Stimulated activated CD8-positive, alpha-beta memory T cell treated with anti-CD3 and anti-CD28 coated beads, Interleukin-12 subunit alpha, Interleukin-12 subunit beta, amount 100 ng/mL, for 24 hours (primary cell): ENCODE measurements around the gene MAGI2.
"Not testable (repeated sequence)": the region's sequence is repeated elsewhere in the genome, so short reads cannot be mapped to it uniquely, and the experiment has no call there.

ENCODE experiments used
- DNase-seq: peaks from one replicate; pipeline ENCODE4 v3.0.0-alpha.2; 2020; ENCODE audit errors: extremely low read depth

Gene MAGI2

GRCh38 chr7:78357709-78358108 is 1095.8 kb downstream of the MAGI2 start:
- no peak for DNase-seq

- DNase-seq = no peak
Measured at GRCh38 chr7:78355834-78356233, 1097.6 kb downstream of the MAGI2 start.

- no peak for DNase-seq
Measured at GRCh38 chr7:78350926-78351325, 1102.5 kb downstream of the MAGI2 start.

DNA sequence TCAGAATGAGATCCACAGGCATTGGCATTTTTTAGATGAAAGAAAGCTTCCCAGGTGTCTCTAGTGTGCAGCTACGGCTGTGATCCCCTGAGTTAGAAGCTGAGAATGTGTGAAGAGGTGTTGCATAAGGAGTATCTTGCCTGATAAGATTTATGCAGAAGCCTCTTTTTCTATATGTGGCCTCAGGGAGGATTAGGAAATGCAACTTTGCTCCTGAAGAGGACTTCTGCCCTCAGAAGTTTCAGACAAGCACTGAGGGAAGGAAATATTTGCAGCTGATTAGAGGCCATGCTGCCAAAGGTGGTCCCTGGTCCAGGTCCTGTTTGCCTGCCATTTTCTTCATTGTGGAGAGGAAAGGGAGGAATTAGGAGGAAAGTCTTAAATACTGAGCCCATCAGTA is 1103.1 kb downstream of the MAGI2 start:
- no peak for DNase-seq

DNA sequence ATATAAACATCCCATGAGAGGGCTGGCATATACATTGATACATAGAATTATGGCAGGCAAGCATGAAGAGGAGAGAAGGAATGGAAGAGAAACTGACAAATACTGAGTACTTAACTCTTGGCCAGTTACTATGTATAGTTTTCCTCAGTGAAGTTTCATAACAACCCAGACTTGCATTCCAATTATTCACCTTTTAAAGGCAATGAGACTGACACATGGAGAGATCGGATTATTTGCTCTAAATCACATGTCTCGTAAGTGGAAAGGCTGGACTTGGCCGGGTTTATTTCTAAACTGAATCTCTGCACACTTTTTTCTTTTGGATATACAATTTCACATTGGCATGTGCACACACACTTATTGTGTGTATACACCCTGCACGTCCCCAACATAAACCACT is 1106.6 kb downstream of the MAGI2 start:
- DNase-seq = no peak

DNA sequence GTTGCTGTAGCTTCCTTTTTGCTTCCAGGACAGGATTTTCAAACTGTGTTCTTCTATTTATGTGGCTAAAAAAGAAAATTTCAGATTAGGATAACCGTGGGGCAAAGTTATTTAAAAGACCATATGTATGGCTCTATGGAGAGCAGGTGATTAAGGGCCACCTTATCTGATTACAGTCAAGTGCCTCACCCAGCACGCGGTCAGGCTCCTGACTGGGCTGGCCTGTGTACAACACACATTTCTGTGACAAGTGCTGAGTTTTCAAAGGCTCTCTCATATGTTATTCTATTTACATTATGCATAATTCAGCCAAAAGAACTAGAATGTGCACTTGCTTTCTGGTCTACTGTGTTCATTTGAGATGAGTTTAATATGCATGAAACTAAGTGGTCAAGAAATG is 1107.5 kb downstream of the MAGI2 start:
- no peak for DNase-seq

DNA sequence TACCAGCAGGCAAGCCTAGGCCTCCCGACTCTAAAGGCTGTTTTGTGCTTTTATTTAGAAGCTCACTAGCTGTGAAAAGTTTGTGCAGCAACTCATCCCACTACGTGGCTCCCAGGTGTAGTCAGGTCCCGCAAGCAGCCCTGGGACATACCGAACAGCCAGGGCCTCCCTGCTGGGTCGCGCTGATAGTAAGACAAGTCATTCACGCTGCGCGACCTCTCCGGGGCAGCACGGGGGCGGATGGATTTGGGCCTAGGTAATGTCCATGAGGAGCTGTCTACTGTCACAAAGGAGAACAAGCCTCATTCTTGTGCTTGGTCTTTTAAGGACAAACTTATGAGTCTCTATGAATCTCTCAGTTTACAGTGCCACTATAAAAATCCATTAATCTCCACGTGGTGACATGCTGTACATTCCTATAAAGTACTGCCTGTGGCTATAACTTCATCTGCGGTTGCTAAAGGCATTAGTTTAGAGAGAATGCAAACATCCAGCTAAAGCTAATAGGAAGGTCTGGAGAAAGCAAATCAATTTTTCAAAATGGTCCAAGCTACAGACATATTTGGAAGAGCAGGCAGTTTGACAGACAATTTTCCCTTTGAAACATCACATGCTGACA is 1108.1 kb downstream of the MAGI2 start:
- DNase-seq = no peak

- no peak for DNase-seq
Measured at GRCh38 chr7:78334426-78334825, 1119.0 kb downstream of the MAGI2 start.

- no peak for DNase-seq
Measured at GRCh38 chr7:78333530-78334425, 1119.7 kb downstream of the MAGI2 start.

- DNase-seq = no peak
Measured at GRCh38 chr7:78329001-78329655, 1124.3 kb downstream of the MAGI2 start.

- DNase-seq = no peak
Measured at GRCh38 chr7:78327718-78328117, 1125.7 kb downstream of the MAGI2 start.

- no peak for DNase-seq
Measured at GRCh38 chr7:78326876-78327275, 1126.6 kb downstream of the MAGI2 start.

DNA sequence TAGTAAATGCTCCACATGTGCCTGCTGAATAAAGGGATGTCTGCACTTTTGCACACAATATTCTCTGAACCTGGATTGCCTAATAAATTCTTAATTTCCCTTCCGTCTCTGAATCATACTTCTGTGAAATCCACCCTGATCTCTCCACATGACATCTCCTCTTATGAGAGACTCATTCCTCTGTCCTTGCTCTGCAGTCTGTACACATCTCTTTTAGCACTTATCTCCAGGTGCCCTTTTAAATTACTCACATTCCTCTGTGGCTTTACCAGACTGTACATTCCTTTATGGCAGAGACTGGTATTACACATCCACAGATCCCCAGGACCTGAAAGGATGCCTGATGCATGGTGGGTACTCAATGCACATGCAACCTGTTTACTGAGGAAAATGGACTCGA is 1127.3 kb downstream of the MAGI2 start:
- no peak for DNase-seq

DNA sequence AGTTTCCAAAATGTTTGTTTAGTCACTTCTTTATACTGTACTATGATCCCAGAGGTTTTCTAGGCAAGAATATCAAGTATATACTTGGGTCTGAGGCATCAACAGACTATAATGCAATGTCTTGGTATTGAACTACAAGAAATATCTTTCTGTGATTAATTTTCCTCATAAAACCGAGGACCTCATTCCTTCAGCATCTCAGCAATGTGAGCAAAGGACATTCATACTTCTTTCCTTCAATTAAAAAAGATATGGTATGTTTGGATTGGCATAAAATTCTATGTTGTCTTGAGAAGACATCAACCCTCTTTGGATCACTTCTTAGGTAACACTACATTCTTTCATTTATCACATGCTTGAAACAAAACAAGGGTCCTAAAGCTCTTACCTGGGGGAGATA is 1130.3 kb downstream of the MAGI2 start:
- no peak for DNase-seq

- DNase-seq = not testable (repeated sequence)
Measured at GRCh38 chr7:78322231-78322630, 1131.2 kb downstream of the MAGI2 start.

GRCh38 chr7:78317371-78317770 is 1136.1 kb downstream of the MAGI2 start:
- DNase-seq = no peak

DNA sequence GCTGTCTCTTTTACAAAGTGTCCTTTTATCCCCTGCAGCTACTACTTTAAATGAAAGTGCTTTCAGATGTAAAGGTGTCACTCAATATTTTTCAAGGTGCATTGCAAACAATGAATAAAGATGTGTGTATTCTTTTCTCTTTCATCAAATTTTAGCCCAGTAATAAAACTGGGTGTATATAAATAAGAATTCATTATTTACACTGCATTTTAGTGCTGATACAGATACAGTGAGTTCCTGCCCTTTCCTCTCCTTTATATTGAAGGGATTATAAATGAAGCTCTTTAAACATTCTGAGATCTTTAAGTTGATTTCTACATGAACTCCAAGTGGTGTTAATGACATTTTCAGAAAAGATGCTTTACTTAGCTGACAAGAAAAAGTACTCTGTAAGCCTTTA is 1137.4 kb downstream of the MAGI2 start:
- DNase-seq = no peak

GRCh38 chr7:78315119-78315518 is 1138.3 kb downstream of the MAGI2 start:
- no peak for DNase-seq

DNA sequence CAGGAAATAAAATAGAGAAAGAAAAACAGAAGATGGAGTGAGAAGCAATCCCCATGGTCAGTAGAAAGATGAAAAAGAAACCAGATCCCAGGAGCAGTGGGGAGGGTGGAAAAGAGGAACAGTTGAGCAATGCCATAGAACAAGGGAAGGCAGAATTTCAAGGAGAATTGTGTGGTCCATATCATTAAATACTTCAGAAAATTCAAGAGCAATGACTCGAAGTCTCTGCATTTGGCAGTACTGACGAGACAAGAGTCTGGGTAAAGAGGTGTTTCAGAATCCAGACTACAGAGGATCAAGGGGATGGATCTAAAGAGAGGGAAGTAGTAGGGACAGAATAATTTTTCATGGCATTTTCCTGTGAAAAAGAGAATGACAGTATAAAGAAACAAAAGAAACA is 1142.3 kb downstream of the MAGI2 start:
- no peak for DNase-seq

GRCh38 chr7:78307892-78308291 is 1145.6 kb downstream of the MAGI2 start:
- DNase-seq = no peak

DNA sequence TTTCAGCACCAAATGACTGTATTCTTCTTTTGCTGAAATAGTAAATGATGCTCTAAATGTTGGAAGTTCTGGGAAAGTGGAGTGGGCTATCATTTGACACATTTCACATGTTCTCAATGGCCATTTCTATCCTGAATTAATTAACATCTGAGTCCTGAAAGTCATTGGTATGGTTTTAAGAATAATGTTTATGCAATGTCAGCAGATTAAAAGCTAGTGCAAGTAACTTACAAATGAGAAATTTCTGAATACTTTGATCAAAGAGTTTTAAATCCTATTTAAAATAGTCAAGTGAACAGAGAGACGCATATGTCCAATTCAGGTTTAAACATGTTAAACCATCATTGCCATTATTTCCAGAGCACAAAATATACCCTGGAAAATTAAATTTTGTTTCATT is 1146.8 kb downstream of the MAGI2 start:
- DNase-seq = no peak

DNA sequence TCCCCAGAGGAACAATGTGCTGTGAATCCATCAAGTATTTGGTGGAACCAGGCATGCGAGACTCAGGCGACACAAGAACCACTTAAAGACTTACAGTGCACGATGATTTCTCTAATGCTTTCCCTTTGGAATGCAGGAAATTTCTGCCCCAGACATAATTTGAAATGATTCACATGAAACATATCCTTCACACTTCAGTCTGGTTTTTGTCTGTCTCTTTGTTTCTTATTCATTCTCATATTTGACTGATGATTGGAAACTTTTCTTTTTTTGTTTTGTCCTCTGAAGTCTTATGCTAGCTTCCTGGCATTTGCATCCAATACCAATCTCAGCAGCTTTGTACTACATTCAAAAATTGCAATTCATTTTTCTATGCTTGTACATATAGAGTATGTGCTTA is 1152.1 kb downstream of the MAGI2 start:
- no peak for DNase-seq

GRCh38 chr7:78299088-78299487 is 1154.4 kb downstream of the MAGI2 start:
- DNase-seq = no peak
